Measurements from ENCODE around the gene TMEM176A. TPM values are rescaled to one million over a fixed set of nuclear protein-coding genes. Genes with fewer than 3 reads are reported as not detected.

The TMEM176A gene
- total and polyA plus RNA-seq, 4 experiments from 2014 or later = 0.26 to 2.6 (median 1.1) TPM; not detected in 1

GRCh38 chr7:150820148-150820547 lies 19.6 kb downstream of the TMEM176A start:
- Mint-ChIP-seq H3K4me1 (no peaks in the 10 kb centered on the region), H3K36me3 (peaks cover 3 to 9% of the 10 kb centered on the region in 2 donors), H3K4me3 (no peak overlapping the region), H3K27me3 (peaks cover 9 to 12% of the 10 kb centered on the region in 2 donors), H3K9me3 (peaks cover 1 to 28% (median 19%) of the 10 kb centered on the region in 8 donors), H3K27ac (no peak overlapping the region)
- intact Hi-C loops (cut with micrococcal nuclease) = no loop called here
- Histone ChIP-seq H3K4me1 (ENCODE audit: insufficient read depth, low read length) (no peaks in the 10 kb centered on the region), H3K27ac (ENCODE audit: low read depth, low read length) (no peak overlapping the region), H3K9me3 (ENCODE audit: control insufficient read depth in 1 of 2, low read length in 2 of 2) (no peaks in the 10 kb centered on the region), H3K27me3 (ENCODE audit: insufficient read depth, low read length) (no peaks in the 10 kb centered on the region), H3K36me3 (ENCODE audit: insufficient read depth, low read length) (no peaks in the 10 kb centered on the region), H3K4me3 (ENCODE audit: low read length in 2 of 2) (no peak overlapping the region)
- CTCF ChIA-PET (ENCODE audit: partially characterized antibody) = interaction anchor here (0.6 kb wide), 1 partner anchor 48 kb away, joined by 3 read pairs; no protein-coding TSS in a partner anchor
- no peak for DNase-seq
- POLR2A ChIA-PET (ENCODE audit: partially characterized antibody) = no interaction called here

- intact Hi-C loops (cut with micrococcal nuclease) = no loop called here
- no peaks in the 10 kb centered on the region for H3K4me1 ChIP-seq (ENCODE audit: insufficient read depth, low read length)
- DNase-seq = no peak
- H3K27me3 ChIP-seq (ENCODE audit: insufficient read depth, low read length) = no peaks in the 10 kb centered on the region
- no peak overlapping the region for H3K4me3 Mint-ChIP-seq
- POLR2A ChIA-PET (ENCODE audit: partially characterized antibody) = no interaction called here
- peaks cover 1 to 24% (median 17%) of the 10 kb centered on the region in 8 donors for H3K9me3 Mint-ChIP-seq
- H3K4me1 Mint-ChIP-seq = no peaks in the 10 kb centered on the region
- CTCF ChIA-PET (ENCODE audit: partially characterized antibody) = interaction anchor here (0.6 kb wide), 1 partner anchor 49 kb away, joined by 3 read pairs; no protein-coding TSS in a partner anchor
- H3K27ac Mint-ChIP-seq = no peak overlapping the region
- H3K4me3 ChIP-seq (ENCODE audit: low read length in 2 of 2) = no peak overlapping the region
- H3K36me3 Mint-ChIP-seq = peaks cover 2 to 8% of the 10 kb centered on the region in 2 donors
- no peak overlapping the region for H3K27ac ChIP-seq (ENCODE audit: low read depth, low read length)
- peaks cover 8 to 11% of the 10 kb centered on the region in 2 donors for H3K27me3 Mint-ChIP-seq
- no peaks in the 10 kb centered on the region for H3K9me3 ChIP-seq (ENCODE audit: control insufficient read depth in 1 of 2, low read length in 2 of 2)
- no peaks in the 10 kb centered on the region for H3K36me3 ChIP-seq (ENCODE audit: insufficient read depth, low read length)
Measured at GRCh38 chr7:150820578-150821198, 20.1 kb downstream of the TMEM176A start.

- peaks cover 12 to 14% of the 10 kb centered on the region in 2 donors for H3K27me3 Mint-ChIP-seq
- Histone ChIP-seq H3K9me3 (ENCODE audit: control insufficient read depth in 1 of 2, low read length in 2 of 2) (no peaks in the 10 kb centered on the region), H3K27me3 (ENCODE audit: insufficient read depth, low read length) (no peaks in the 10 kb centered on the region), H3K4me1 (ENCODE audit: insufficient read depth, low read length) (no peaks in the 10 kb centered on the region), H3K36me3 (ENCODE audit: insufficient read depth, low read length) (no peaks in the 10 kb centered on the region), H3K4me3 (ENCODE audit: low read length in 2 of 2) (no peak overlapping the region), H3K27ac (ENCODE audit: low read depth, low read length) (no peak overlapping the region)
- H3K27ac Mint-ChIP-seq = no peak overlapping the region
- ChIA-PET POLR2A (ENCODE audit: partially characterized antibody) (no interaction called here), CTCF (ENCODE audit: partially characterized antibody) (no interaction called here)
- H3K4me3 Mint-ChIP-seq = no peak overlapping the region
- no peaks in the 10 kb centered on the region for H3K4me1 Mint-ChIP-seq
- intact Hi-C loops (cut with micrococcal nuclease) = no loop called here
- peaks cover 0 to 5% of the 10 kb centered on the region in 2 donors for H3K36me3 Mint-ChIP-seq
- H3K9me3 Mint-ChIP-seq = peaks cover 0 to 13% (median 5%) of the 10 kb centered on the region in 8 donors
- no peak for DNase-seq
Measured at GRCh38 chr7:150823043-150823442, 22.5 kb downstream of the TMEM176A start.

- H3K27ac ChIP-seq (ENCODE audit: low read depth, low read length) = no peak overlapping the region
- H3K4me1 ChIP-seq (ENCODE audit: insufficient read depth, low read length) = no peaks in the 10 kb centered on the region
- H3K27me3 ChIP-seq (ENCODE audit: insufficient read depth, low read length) = no peaks in the 10 kb centered on the region
- H3K36me3 ChIP-seq (ENCODE audit: insufficient read depth, low read length) = no peaks in the 10 kb centered on the region
- H3K36me3 Mint-ChIP-seq = peaks cover 0 to 5% of the 10 kb centered on the region in 2 donors
- DNase-seq = no peak
- POLR2A ChIA-PET (ENCODE audit: partially characterized antibody) = no interaction called here
- H3K27ac Mint-ChIP-seq = no peak overlapping the region
- peaks cover 13 to 17% of the 10 kb centered on the region in 2 donors for H3K27me3 Mint-ChIP-seq
- no peaks in the 10 kb centered on the region for H3K4me1 Mint-ChIP-seq
- intact Hi-C loops (cut with micrococcal nuclease) = no loop called here
- no peak overlapping the region for H3K4me3 ChIP-seq (ENCODE audit: low read length in 2 of 2)
- CTCF ChIA-PET (ENCODE audit: partially characterized antibody) = no interaction called here
- H3K9me3 ChIP-seq (ENCODE audit: control insufficient read depth in 1 of 2, low read length in 2 of 2) = no peaks in the 10 kb centered on the region
- H3K4me3 Mint-ChIP-seq = no peak overlapping the region
- H3K9me3 Mint-ChIP-seq = peaks cover 0 to 13% (median 5%) of the 10 kb centered on the region in 8 donors
Measured at GRCh38 chr7:150823484-150824126, 23.0 kb downstream of the TMEM176A start.

GRCh38 chr7:150824379-150825177 lies 24.0 kb downstream of the TMEM176A start:
- no peaks in the 10 kb centered on the region for H3K4me1 Mint-ChIP-seq
- no peak for DNase-seq
- Histone ChIP-seq H3K36me3 (ENCODE audit: insufficient read depth, low read length) (no peaks in the 10 kb centered on the region), H3K27me3 (ENCODE audit: insufficient read depth, low read length) (no peaks in the 10 kb centered on the region), H3K4me3 (ENCODE audit: low read length in 2 of 2) (no peak overlapping the region), H3K27ac (ENCODE audit: low read depth, low read length) (no peak overlapping the region), H3K4me1 (ENCODE audit: insufficient read depth, low read length) (no peaks in the 10 kb centered on the region), H3K9me3 (ENCODE audit: control insufficient read depth in 1 of 2, low read length in 2 of 2) (no peaks in the 10 kb centered on the region)
- ChIA-PET POLR2A (ENCODE audit: partially characterized antibody) (no interaction called here), CTCF (ENCODE audit: partially characterized antibody) (no interaction called here)
- peaks cover 17 to 18% of the 10 kb centered on the region in 2 donors for H3K27me3 Mint-ChIP-seq
- H3K4me3 Mint-ChIP-seq = no peak overlapping the region
- intact Hi-C loops (cut with micrococcal nuclease) = no loop called here
- peaks cover 0 to 5% of the 10 kb centered on the region in 2 donors for H3K36me3 Mint-ChIP-seq
- H3K27ac Mint-ChIP-seq = no peak overlapping the region
- peaks cover 0 to 13% (median 5%) of the 10 kb centered on the region in 8 donors for H3K9me3 Mint-ChIP-seq

- no peaks in the 10 kb centered on the region for H3K4me1 Mint-ChIP-seq
- ChIA-PET CTCF (ENCODE audit: partially characterized antibody) (no interaction called here), POLR2A (ENCODE audit: partially characterized antibody) (no interaction called here)
- H3K4me3 Mint-ChIP-seq = no peak overlapping the region
- no peak overlapping the region for H3K4me3 ChIP-seq (ENCODE audit: low read length in 2 of 2)
- no peaks in the 10 kb centered on the region for H3K36me3 ChIP-seq (ENCODE audit: insufficient read depth, low read length)
- intact Hi-C loops (cut with micrococcal nuclease) = no loop called here
- H3K27me3 Mint-ChIP-seq = peaks cover 17 to 26% of the 10 kb centered on the region in 2 donors
- peak overlapping the region in 1 of 7 donors; percentile 20 for H3K27ac Mint-ChIP-seq
- H3K4me1 ChIP-seq (ENCODE audit: insufficient read depth, low read length) = no peaks in the 10 kb centered on the region
- peaks cover 0 to 12% (median 5%) of the 10 kb centered on the region in 8 donors for H3K9me3 Mint-ChIP-seq
- no peak overlapping the region for H3K27ac ChIP-seq (ENCODE audit: low read depth, low read length)
- peaks cover 0 to 5% of the 10 kb centered on the region in 2 donors for H3K36me3 Mint-ChIP-seq
- no peak for DNase-seq
- H3K9me3 ChIP-seq (ENCODE audit: control insufficient read depth in 1 of 2, low read length in 2 of 2) = no peaks in the 10 kb centered on the region
- H3K27me3 ChIP-seq (ENCODE audit: insufficient read depth, low read length) = no peaks in the 10 kb centered on the region
Measured at GRCh38 chr7:150826061-150826849, 25.7 kb downstream of the TMEM176A start.
